ENCODE measurements around the gene NOP56.
"Not testable (repeated sequence)": the region's sequence is repeated elsewhere in the genome, so short reads cannot be mapped to it uniquely, and the experiment has no call there.

Gene NOP56

DNA sequence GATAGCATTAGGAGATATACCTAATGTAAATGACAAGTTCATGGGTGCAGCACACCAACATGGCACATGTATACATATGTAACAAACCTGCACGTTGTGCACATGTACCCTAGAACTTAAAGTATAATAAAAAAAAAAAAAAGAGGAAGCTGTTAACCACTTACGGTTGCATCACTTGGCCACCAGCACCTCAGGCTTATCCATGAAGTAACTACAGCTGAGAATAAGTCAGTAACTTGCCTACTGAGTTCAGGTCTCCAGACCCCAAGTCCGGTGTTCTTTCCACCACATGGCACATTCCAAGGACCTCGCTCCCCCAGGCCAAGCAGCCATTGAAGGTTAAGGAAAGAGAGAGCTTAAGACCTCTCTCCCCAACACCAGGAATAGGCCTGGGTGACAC, 32.4 kb downstream of the NOP56 start:
- not testable (repeated sequence) for DNase-seq (ENCODE audit: low read depth in 1 of 2, low spot score in 1 of 2)

- DNase-seq (ENCODE audit: low read depth in 1 of 2, low spot score in 1 of 2) = no peak
These were observed 35.1 kb downstream of the NOP56 start for GRCh38 chr20:2687514-2687913.

DNA sequence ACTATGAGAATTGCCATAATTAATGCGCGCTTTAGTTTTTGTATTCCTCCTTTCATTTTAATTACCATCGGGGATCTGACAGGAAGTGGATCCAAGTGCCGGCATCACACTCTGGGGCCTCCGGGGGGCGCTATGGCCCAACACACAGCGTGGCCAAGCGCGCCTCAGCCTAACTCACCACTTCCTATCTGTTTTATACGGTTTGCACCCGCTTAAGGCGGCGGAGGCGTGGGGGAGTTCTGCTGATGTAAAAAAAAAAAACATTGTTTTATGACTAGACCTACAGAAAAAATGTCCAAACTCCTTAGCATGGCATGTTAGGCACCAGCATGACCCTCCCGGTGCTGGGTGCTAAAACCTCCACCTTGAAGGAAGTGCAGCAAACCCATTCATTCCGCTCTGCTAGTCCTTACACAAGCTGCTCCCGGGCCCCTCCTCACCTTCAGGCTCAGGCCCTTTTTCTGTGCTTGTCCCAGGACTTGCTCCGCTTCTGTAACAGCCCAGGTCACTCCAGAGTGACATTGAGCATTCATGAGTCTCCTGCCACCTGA, 35.7 kb downstream of the NOP56 start:
- peak; percentile 57 to 64 for DNase-seq (ENCODE audit: low read depth in 1 of 2, low spot score in 1 of 2)

GRCh38 chr20:2690213-2690612, 37.8 kb downstream of the NOP56 start:
- no peak for DNase-seq (ENCODE audit: low read depth in 1 of 2, low spot score in 1 of 2)

DNA sequence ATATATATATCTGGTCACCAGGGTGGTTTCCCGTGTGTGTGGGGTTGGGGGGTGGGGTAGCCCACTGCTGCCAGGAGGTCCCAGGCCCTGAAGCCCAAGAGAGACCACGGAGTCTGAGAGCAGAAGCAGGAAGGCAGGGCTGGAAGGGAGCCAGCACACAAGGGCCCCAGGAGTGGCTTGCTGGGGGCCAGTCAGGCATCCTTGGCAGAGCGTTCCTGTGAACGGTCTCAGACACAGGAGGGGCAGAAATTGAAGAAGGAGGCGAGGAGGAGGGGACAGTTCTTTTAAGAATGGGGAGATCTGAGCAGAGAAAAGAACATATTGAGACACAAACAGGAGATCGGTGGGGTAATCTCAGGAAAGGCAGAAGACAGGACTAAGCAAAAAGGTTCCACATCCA, 38.3 kb downstream of the NOP56 start:
- DNase-seq (ENCODE audit: low read depth in 1 of 2, low spot score in 1 of 2) = no peak

DNA sequence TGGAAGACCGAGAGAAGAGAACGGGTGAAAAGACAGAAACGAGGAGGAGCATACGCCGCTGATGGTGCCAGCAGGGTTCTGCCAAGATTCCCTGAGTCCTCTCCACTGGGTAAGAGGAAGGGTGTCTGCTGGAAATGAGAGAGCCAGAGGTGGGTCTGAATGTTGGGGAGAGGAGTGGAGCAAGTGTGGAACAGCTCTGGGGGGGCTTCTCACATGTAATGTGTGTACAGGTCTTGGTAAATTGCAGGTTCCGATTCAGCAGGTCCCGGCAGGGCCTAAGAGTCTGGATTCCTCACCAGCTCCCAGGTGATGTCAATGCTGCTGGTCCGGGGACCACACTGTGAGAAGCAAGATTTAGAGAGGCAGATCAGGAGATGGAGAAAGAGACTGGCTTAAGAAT, 38.7 kb downstream of the NOP56 start:
- DNase-seq (ENCODE audit: low read depth in 1 of 2, low spot score in 1 of 2) = no peak

DNA sequence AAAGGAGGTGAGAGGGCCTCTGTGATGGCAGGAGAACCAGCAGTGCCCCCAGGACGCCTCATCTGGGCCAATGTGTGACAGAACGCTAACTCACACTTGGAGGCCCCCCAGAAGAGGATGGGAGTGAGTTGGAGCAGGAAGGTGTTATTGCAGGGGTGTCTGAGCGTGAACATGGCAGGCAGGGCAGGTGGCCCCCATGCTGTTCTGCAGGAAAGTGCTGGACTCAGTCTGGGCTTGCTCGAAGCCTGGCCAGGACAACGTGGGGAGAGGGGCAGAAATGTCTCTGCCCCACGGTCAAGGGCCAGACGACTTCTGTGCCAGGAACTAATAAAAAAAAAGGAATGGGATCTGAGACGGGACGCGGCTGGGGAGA, 39.2 kb downstream of the NOP56 start:
- DNase-seq (ENCODE audit: low read depth in 1 of 2, low spot score in 1 of 2) = no peak

DNA sequence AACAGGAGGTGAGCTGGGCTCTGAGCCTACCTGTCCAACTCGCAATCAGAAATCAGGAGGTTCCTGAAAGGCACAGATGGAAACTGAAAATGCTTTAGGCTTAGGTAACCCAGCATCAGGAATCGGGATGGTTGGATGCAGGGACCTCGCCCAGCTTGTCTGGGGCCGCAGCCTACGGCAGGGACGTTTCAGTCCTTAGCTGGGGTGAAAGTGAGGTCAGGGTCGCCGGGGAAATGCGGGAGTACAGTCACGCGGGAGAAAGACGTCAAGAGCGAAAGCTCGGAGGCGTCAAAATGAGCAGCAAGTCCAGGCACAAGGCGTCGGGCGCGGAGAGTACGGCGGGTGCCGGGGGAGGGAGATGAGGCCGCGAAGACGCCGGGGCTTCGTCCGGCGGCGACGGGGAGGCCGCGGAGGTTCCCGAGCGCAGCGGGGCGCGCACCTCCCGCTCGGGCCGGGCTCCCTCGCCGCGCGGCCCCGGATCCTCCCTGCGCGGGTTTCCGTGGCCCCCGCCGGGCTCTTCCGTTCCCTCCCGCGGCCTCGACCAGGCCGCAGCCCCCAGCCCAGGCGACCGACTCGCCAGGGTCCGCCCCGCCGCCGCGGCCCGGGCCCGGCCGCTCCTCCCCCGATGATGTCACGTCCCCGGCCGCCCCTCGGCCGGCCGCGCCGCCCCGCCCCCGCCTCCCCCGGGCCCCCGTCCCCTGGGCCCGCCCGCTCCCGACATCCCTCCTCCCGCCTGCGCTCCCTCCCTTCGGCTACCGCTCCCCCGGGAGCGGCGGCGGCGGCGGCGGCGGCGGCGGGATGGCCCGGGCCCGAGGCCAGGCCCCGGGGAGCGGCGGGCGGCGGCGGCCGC, 39.8 kb downstream of the NOP56 start, which contains the start of gene EBF4:
Gene EBF4 (plus strand): TSS at position 745 of the 850 bp plus-strand sequence. CDS start 866 bp downstream, outside the sequence.
- DNase-seq (ENCODE audit: low read depth in 1 of 2, low spot score in 1 of 2) = no peak

DNA sequence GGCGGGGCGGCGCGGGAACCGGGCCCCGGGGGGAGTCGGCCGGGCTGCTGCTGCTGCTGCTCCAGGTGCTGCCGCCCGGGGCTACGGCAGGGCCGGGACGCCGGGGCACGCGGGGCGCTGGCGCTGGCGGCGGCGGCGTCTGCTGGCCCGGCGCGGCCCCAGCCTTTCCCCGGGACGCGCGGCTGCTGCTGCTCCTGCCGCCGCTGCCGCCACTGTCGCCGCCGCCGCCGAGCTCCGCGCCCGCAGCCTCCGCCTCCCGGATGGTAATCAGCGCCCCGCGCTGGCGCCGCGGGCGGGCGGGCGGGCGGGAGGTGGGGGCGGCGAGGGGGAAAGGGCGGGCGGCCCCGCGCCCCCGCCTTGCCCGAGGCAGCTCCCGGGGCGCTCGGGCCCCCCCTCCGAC, 40.5 kb downstream of the NOP56 start:
- no peak for DNase-seq (ENCODE audit: low read depth in 1 of 2, low spot score in 1 of 2)

- DNase-seq (ENCODE audit: low read depth in 1 of 2, low spot score in 1 of 2) = peak in 1 of 2 donors; percentile 31
These were observed 41.0 kb downstream of the NOP56 start for GRCh38 chr20:2693286-2694007.

DNA sequence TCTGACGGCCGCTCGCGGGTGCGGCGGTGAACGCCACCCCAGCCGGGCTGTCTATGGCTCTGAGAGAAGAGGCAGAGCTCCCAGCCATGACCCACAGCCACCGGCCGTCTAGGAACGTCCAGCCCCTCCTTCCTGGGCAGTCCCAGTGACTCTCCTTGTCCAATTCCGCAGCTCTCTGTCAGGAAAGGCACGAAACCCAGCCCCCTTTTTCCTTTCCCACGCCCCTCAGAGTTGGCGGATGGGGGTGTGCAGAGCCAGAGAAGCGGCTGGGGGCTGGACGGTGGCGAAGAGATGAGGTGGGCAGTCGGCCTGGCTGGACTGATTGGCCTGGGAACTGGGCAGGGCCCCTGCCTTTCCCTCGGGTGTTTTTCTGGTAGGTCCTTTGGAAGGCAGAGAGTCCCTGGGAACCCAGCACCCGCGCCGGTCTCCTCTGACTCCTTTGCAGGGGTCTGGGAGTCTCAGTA, 41.6 kb downstream of the NOP56 start:
- DNase-seq (ENCODE audit: low read depth in 1 of 2, low spot score in 1 of 2) = no peak

GRCh38 chr20:2694519-2694918, 42.1 kb downstream of the NOP56 start:
- no peak for DNase-seq (ENCODE audit: low read depth in 1 of 2, low spot score in 1 of 2)

- DNase-seq (ENCODE audit: low read depth in 1 of 2, low spot score in 1 of 2) = no peak
These were observed 43.0 kb downstream of the NOP56 start for GRCh38 chr20:2695206-2695983.

GRCh38 chr20:2695984-2696525, 43.6 kb downstream of the NOP56 start:
- DNase-seq (ENCODE audit: low read depth in 1 of 2, low spot score in 1 of 2) = not testable (repeated sequence)

GRCh38 chr20:2696646-2697045, 44.2 kb downstream of the NOP56 start:
- DNase-seq (ENCODE audit: low read depth in 1 of 2, low spot score in 1 of 2) = no peak

- DNase-seq (ENCODE audit: low read depth in 1 of 2, low spot score in 1 of 2) = no peak
These were observed 45.3 kb downstream of the NOP56 start for GRCh38 chr20:2697768-2698167.

GRCh38 chr20:2698186-2698817, 45.9 kb downstream of the NOP56 start:
- DNase-seq (ENCODE audit: low read depth in 1 of 2, low spot score in 1 of 2) = no peak

DNA sequence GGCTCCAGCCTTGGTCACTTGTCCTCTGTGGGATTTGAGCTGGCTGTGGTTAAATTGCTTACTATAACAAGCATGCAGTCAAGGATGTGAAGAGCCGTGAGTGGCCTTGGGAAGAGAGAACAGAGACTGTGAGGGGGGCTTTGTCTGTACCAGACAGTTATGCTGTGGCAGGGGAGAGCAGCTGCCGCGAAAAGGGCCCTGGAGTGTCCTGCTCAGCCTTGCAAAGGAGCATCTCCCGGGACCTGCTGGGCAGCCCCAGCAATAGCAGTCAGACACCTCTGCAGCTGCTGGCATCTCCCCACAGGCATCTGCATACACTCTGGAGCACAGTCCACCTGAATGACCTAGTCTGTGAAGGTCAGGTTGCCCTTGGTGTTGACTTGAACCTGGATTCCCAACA, 46.5 kb downstream of the NOP56 start:
- DNase-seq (ENCODE audit: low read depth in 1 of 2, low spot score in 1 of 2) = no peak

DNA sequence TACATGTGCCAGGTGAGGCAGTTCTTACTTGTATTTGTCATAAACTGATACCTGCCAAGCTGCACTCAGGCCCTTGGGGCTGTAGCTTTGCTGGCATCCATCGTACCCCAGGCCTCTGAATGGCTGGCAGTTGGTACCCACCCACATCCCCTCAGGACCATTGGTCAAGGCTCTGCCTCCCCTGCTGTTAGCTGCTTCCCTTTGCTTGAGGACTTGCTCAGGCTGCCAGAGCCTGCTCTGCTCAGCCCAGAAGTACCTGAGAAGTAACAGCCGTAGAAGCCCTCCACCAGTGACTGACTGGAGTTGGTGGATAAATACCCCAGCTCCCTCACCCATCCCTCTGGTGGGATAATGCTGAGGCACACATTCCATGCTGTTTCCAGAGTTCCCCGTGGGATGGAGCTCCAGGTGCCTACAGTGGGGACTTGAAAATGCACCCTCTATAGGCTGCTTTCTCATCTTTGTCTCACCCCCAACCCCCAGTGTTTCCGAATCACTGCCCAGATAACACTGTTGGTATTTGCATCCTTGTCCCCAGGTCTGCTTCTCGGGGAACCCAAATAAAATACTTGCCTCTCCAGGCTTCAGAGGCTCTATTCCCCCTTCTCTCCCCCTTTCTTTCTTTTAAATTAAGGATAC, 47.5 kb downstream of the NOP56 start:
- no peak for DNase-seq (ENCODE audit: low read depth in 1 of 2, low spot score in 1 of 2)

Measured in activated T-helper 1 cell treated with anti-CD3 and anti-CD28 coated beads, Interleukin-2, amount 50 U/mL, for 16 hours (primary cell).